Stimulated activated CD8-positive, alpha-beta memory T cell treated with anti-CD3 and anti-CD28 coated beads, Interleukin-12 subunit alpha, Interleukin-12 subunit beta, amount 100 ng/mL, for 1 hour (primary cell): ENCODE measurements around the gene MYL6.

Source experiments
- DNase-seq: peaks from one replicate; pipeline ENCODE4 v3.0.0-alpha.2; 2020; ENCODE audit warnings: low read depth

Gene MYL6

GRCh38 chr12:56129206-56129941, 28.8 kb upstream of the MYL6 start:
- DNase-seq: peak; percentile 75

GRCh38 chr12:56129942-56130495, 28.1 kb upstream of the MYL6 start:
- no peak for DNase-seq

GRCh38 chr12:56130876-56131275, 27.3 kb upstream of the MYL6 start:
- DNase-seq: no peak

- DNase-seq: no peak
These were observed 23.3 kb upstream of the MYL6 start for GRCh38 chr12:56134897-56135296.

- DNase-seq: no peak
These were observed 20.1 kb upstream of the MYL6 start for GRCh38 chr12:56137853-56138571.

- no peak for DNase-seq
These were observed 16.0 kb upstream of the MYL6 start for GRCh38 chr12:56141946-56142784.

GRCh38 chr12:56143217-56143616, 14.9 kb upstream of the MYL6 start:
- no peak for DNase-seq

GRCh38 chr12:56143870-56144269, 14.3 kb upstream of the MYL6 start:
- no peak for DNase-seq

- DNase-seq: no peak
These were observed 12.9 kb upstream of the MYL6 start for GRCh38 chr12:56145217-56145616.

- DNase-seq: no peak
These were observed 11.4 kb upstream of the MYL6 start for GRCh38 chr12:56146492-56147460.

GRCh38 chr12:56150563-56150962, 7.6 kb upstream of the MYL6 start:
- DNase-seq: no peak

- DNase-seq: peak; percentile 40
These were observed 6.5 kb upstream of the MYL6 start for GRCh38 chr12:56151672-56152131.

GRCh38 chr12:56152132-56152755, 5.9 kb upstream of the MYL6 start, which contains the start of gene MYL6B:
Gene MYL6B (plus strand): TSS chr12:56152587. CDS start chr12:56153919, 1,332 bp downstream.
- peak; percentile 88 for DNase-seq

GRCh38 chr12:56152756-56153677, 5.1 kb upstream of the MYL6 start:
- DNase-seq: no peak

GRCh38 chr12:56153678-56154065, 4.5 kb upstream of the MYL6 start:
- no peak for DNase-seq

GRCh38 chr12:56154246-56154771, 3.9 kb upstream of the MYL6 start:
- DNase-seq: no peak

GRCh38 chr12:56154818-56155217, 3.3 kb upstream of the MYL6 start:
- no peak for DNase-seq

- DNase-seq: no peak
These were observed 2.8 kb upstream of the MYL6 start for GRCh38 chr12:56155256-56155845.
